Measurements from ENCODE around the gene EXOG.

The EXOG gene

GRCh38 chr3:38458796-38459498 is 37.2 kb upstream of the EXOG start:
- TF ChIP-seq ZFP3 (CRISPR knock-in tag; IDR thresholded peaks at IDR 0.05) (no peak), CSRNP3 (CRISPR knock-in tag; IDR thresholded peaks at IDR 0.05) (no peak), TOX (CRISPR knock-in tag; IDR thresholded peaks at IDR 0.05; ENCODE audit: borderline replicate concordance) (no peak), PATZ1 (CRISPR knock-in tag; IDR thresholded peaks at IDR 0.05; ENCODE audit: borderline replicate concordance) (no peak), BACH2 (CRISPR knock-in tag; IDR thresholded peaks at IDR 0.05; ENCODE audit: borderline replicate concordance) (no peak), ZNF70 (CRISPR knock-in tag; IDR thresholded peaks at IDR 0.05) (no peak), ARNTL (CRISPR knock-in tag; IDR thresholded peaks at IDR 0.05; ENCODE audit: borderline replicate concordance, low read depth) (no peak), ZC3H10 (CRISPR knock-in tag; IDR thresholded peaks at IDR 0.05) (no peak), ESRRG (CRISPR knock-in tag; IDR thresholded peaks at IDR 0.05) (no peak)

GRCh38 chr3:38459499-38460048 is 36.6 kb upstream of the EXOG start:
- no peak for ATAC-seq
- no peak for TF ChIP-seq CSRNP3 (CRISPR knock-in tag; IDR thresholded peaks at IDR 0.05)
- TF ChIP-seq, protein P1, sequence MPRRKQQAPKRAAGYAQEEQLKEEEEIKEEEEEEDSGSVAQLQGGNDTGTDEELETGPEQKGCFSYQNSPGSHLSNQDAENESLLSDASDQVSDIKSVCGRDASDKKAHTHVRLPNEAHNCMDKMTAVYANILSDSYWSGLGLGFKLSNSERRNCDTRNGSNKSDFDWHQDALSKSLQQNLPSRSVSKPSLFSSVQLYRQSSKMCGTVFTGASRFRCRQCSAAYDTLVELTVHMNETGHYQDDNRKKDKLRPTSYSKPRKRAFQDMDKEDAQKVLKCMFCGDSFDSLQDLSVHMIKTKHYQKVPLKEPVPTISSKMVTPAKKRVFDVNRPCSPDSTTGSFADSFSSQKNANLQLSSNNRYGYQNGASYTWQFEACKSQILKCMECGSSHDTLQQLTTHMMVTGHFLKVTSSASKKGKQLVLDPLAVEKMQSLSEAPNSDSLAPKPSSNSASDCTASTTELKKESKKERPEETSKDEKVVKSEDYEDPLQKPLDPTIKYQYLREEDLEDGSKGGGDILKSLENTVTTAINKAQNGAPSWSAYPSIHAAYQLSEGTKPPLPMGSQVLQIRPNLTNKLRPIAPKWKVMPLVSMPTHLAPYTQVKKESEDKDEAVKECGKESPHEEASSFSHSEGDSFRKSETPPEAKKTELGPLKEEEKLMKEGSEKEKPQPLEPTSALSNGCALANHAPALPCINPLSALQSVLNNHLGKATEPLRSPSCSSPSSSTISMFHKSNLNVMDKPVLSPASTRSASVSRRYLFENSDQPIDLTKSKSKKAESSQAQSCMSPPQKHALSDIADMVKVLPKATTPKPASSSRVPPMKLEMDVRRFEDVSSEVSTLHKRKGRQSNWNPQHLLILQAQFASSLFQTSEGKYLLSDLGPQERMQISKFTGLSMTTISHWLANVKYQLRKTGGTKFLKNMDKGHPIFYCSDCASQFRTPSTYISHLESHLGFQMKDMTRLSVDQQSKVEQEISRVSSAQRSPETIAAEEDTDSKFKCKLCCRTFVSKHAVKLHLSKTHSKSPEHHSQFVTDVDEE (CRISPR knock-in tag; IDR thresholded peaks at IDR 0.05) = no peak

More at GRCh38 chr3:38458796-38459498, 37.2 kb upstream of the EXOG start:
- ATAC-seq = peak; percentile 69

GRCh38 chr3:38460377-38461270 is 35.5 kb upstream of the EXOG start:
- no peak for ATAC-seq
- TF ChIP-seq SNAI2 (CRISPR knock-in tag; IDR thresholded peaks at IDR 0.05) (no peak), PPARA (CRISPR knock-in tag; IDR thresholded peaks at IDR 0.05; ENCODE audit: borderline replicate concordance) (no peak), ZFP30 (CRISPR knock-in tag; IDR thresholded peaks at IDR 0.05) (no peak)

DNA sequence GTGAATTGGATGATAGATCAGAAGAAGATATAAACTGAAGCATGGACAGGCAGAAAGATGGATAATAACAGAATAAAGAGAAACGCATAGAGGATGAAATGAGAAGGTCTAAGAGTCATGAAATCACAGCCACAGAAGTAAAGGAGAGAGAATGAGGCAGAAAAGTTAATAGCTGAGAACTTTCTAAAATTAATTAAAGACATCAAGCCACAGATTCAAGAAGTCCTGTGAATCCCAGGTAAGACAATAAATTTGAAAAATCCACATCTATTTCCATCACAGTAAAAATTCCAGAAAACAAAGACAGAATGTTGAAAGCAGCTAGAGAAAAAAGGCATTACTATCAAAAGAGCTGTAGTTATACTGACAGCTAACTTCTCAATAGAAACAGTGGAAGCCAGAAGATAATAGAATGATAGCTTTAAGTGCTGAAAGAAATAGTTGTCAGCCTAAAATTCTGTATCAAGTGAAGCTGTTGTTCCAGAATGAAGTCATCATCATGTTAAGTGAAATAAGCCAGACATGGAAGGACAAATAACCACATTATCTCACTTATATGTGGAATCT is 30.5 kb upstream of the EXOG start:
- TF ChIP-seq ZFP3 (CRISPR knock-in tag; IDR thresholded peaks at IDR 0.05) = no peak
- no peak for TF ChIP-seq CSDC2 (CRISPR knock-in tag; IDR thresholded peaks at IDR 0.05)
- no peak for TF ChIP-seq PPARA (CRISPR knock-in tag; IDR thresholded peaks at IDR 0.05; ENCODE audit: borderline replicate concordance)
- no peak for TF ChIP-seq PATZ1 (CRISPR knock-in tag; IDR thresholded peaks at IDR 0.05; ENCODE audit: borderline replicate concordance)
- TF ChIP-seq ZFP30 (CRISPR knock-in tag; IDR thresholded peaks at IDR 0.05) = no peak
- no peak for TF ChIP-seq SNAI2 (CRISPR knock-in tag; IDR thresholded peaks at IDR 0.05)
- TF ChIP-seq CSRNP3 (CRISPR knock-in tag; IDR thresholded peaks at IDR 0.05) = no peak
- TF ChIP-seq ESRRG (CRISPR knock-in tag; IDR thresholded peaks at IDR 0.05) = no peak
- no peak for ATAC-seq

Data from SK-N-SH treated with all-trans-retinoic acid at 6 μM for 48 hours (cell line).